HEK293 (cell line): Measurements from ENCODE around the gene CSNK1G1.

ENCODE experiments used
- CTCF ChIA-PET: fragments of 350-600 bp; formaldehyde crosslinking; extraction: SDS; loops from one replicate; lab custom pipeline; 2021; ENCODE audit warnings: antibody characterized with exemption; lab: Yijun Ruan, JAX
- POLR2A ChIA-PET: fragments of 300-600 bp; formaldehyde crosslinking; extraction: SDS; loops from one replicate; lab custom pipeline; 2020; ENCODE audit warnings: antibody characterized with exemption, inconsistent platforms; lab: Yijun Ruan, JAX
- H3K27ac ChIP-seq: fragments of 200-500 bp; sonication (Bioruptor generic); 2 replicates; pipeline ENCODE4 v1.5.1; 2014; ENCODE audit warnings: low read depth, low read length, control low read depth, inconsistent platforms; ENCODE audit errors: extremely low read depth
- H3K36me3 ChIP-seq, 2 experiments: fragments of 200-500 bp in 1 of 2; sonication (Bioruptor generic) in 1 of 2; 1 replicate in 1 of 2; 2 replicates in 1 of 2; pipeline ENCODE4 v1.5.1; 2014 to 2017; ENCODE audit warnings: inconsistent platforms in 2 of 2, low read length in 2 of 2; ENCODE audit not compliant: control insufficient read depth in 2 of 2, insufficient read depth in 1 of 2
- H3K4me1 ChIP-seq: fragments of 200-500 bp; sonication (Bioruptor generic); 2 replicates; pipeline ENCODE4 v1.5.1; 2014; ENCODE audit warnings: mild to moderate bottlenecking, low read length, inconsistent platforms; ENCODE audit not compliant: control insufficient read depth, insufficient read depth
- H3K4me3 ChIP-seq: 2 replicates; pipeline ENCODE4 v1.5.1; 2011; ENCODE audit warnings: low read depth, mild to moderate bottlenecking, control low read depth, low read length, moderate library complexity
- H3K9me3 ChIP-seq: fragments of 200-500 bp; sonication (Bioruptor generic); 2 replicates; pipeline ENCODE4 v1.5.1; 2014; ENCODE audit warnings: low read depth, low read length, inconsistent platforms; ENCODE audit not compliant: control insufficient read depth, insufficient read depth
- GLI4 ChIP-seq: fragments of 450-650 bp; formaldehyde crosslinking; IDR thresholded peaks from 2 replicates; pipeline ENCODE4 v1.5.1; 2016; ENCODE audit warnings: missing biosample characterization, missing genetic modification characterization
- GLIS1 ChIP-seq: fragments of 450-650 bp; formaldehyde crosslinking; IDR thresholded peaks from 2 replicates; pipeline ENCODE4 v1.5.1; 2016; ENCODE audit warnings: missing biosample characterization, missing genetic modification characterization
- KLF9 ChIP-seq: fragments of 450-650 bp; formaldehyde crosslinking; IDR thresholded peaks from 2 replicates; pipeline ENCODE4 v1.5.1; 2016; ENCODE audit warnings: missing biosample characterization, missing genetic modification characterization, low read depth
- PRDM1 ChIP-seq: fragments of 450-650 bp; formaldehyde crosslinking; IDR thresholded peaks from 2 replicates; pipeline ENCODE4; 2016; ENCODE audit warnings: missing biosample characterization, missing genetic modification characterization
- SALL2 ChIP-seq: fragments of 450-650 bp; formaldehyde crosslinking; IDR thresholded peaks from 2 replicates; pipeline ENCODE4 v1.5.0; 2017; ENCODE audit warnings: missing biosample characterization, mild to moderate bottlenecking, missing genetic modification characterization, borderline replicate concordance
- SP2 ChIP-seq: fragments of 450-650 bp; formaldehyde crosslinking; IDR thresholded peaks from 2 replicates; pipeline ENCODE4 v1.5.1; 2016; ENCODE audit warnings: missing biosample characterization, missing genetic modification characterization
- ZBTB49 ChIP-seq: fragments of 450-650 bp; formaldehyde crosslinking; IDR thresholded peaks from 2 replicates; pipeline ENCODE4 v1.5.1; 2016; ENCODE audit warnings: missing biosample characterization, missing genetic modification characterization, low read depth
- ZNF114 ChIP-seq: fragments of 450-650 bp; formaldehyde crosslinking; IDR thresholded peaks from 2 replicates; pipeline ENCODE4 v1.5.0; 2017; ENCODE audit warnings: missing biosample characterization, missing genetic modification characterization
- ZNF157 ChIP-seq: fragments of 450-650 bp; formaldehyde crosslinking; IDR thresholded peaks from 2 replicates; pipeline ENCODE4 v1.5.1; 2016; ENCODE audit warnings: missing biosample characterization, missing genetic modification characterization
- ZNF211 ChIP-seq: fragments of 450-650 bp; formaldehyde crosslinking; IDR thresholded peaks from 2 replicates; pipeline ENCODE4 v1.5.1; 2016; ENCODE audit warnings: low read depth, missing biosample characterization, missing genetic modification characterization
- ZNF221 ChIP-seq: fragments of 450-650 bp; formaldehyde crosslinking; IDR thresholded peaks from 2 replicates; pipeline ENCODE4 v1.5.1; 2017; ENCODE audit warnings: missing biosample characterization, missing genetic modification characterization, borderline replicate concordance
- ZNF510 ChIP-seq: fragments of 450-650 bp; formaldehyde crosslinking; IDR thresholded peaks from 2 replicates; pipeline ENCODE4 v1.5.1; 2018; ENCODE audit warnings: mild to moderate bottlenecking, missing genetic modification characterization, missing biosample characterization; ENCODE audit not compliant: insufficient replicate concordance
- ZNF513 ChIP-seq: fragments of 450-650 bp; IDR thresholded peaks from 2 replicates; pipeline ENCODE4 v1.5.1; 2018; ENCODE audit warnings: missing biosample characterization, missing genetic modification characterization
- ZNF548 ChIP-seq: fragments of 450-650 bp; formaldehyde crosslinking; IDR thresholded peaks from 2 replicates; pipeline ENCODE4 v1.5.1; 2016; ENCODE audit warnings: missing biosample characterization, missing genetic modification characterization
- ZNF558 ChIP-seq: fragments of 450-650 bp; formaldehyde crosslinking; IDR thresholded peaks from 2 replicates; pipeline ENCODE4 v1.5.1; 2016; ENCODE audit warnings: missing biosample characterization, missing genetic modification characterization
- ZNF585B ChIP-seq: fragments of 450-650 bp; formaldehyde crosslinking; IDR thresholded peaks from 2 replicates; pipeline ENCODE4 v1.5.1; 2016; ENCODE audit warnings: missing biosample characterization, missing genetic modification characterization
- ZNF621 ChIP-seq: fragments of 450-650 bp; formaldehyde crosslinking; IDR thresholded peaks from 2 replicates; pipeline ENCODE4 v1.5.1; 2017; ENCODE audit warnings: missing biosample characterization, missing genetic modification characterization
- ZNF629 ChIP-seq: fragments of 450-650 bp; formaldehyde crosslinking; IDR thresholded peaks from 2 replicates; pipeline ENCODE4 v1.5.1; 2017; ENCODE audit warnings: missing biosample characterization, missing genetic modification characterization
- ZNF692 ChIP-seq: fragments of 450-650 bp; formaldehyde crosslinking; IDR thresholded peaks from 2 replicates; pipeline ENCODE4 v1.5.1; 2016; ENCODE audit warnings: missing biosample characterization, missing genetic modification characterization
- ZNF776 ChIP-seq: fragments of 450-650 bp; formaldehyde crosslinking; IDR thresholded peaks from 2 replicates; pipeline ENCODE4 v1.5.0; 2017; ENCODE audit warnings: missing biosample characterization, missing genetic modification characterization, borderline replicate concordance
- ZSCAN16 ChIP-seq: fragments of 450-650 bp; formaldehyde crosslinking; IDR thresholded peaks from 2 replicates; pipeline ENCODE4 v1.5.1; 2016; ENCODE audit warnings: missing biosample characterization, missing genetic modification characterization
- ZSCAN5A ChIP-seq: fragments of 450-650 bp; formaldehyde crosslinking; IDR thresholded peaks from 2 replicates; pipeline ENCODE4 v1.5.1; 2016; ENCODE audit warnings: missing biosample characterization, missing genetic modification characterization
- TF ChIP-seq, protein P1 (sequence below): fragments of 450-650 bp; formaldehyde crosslinking; IDR thresholded peaks from 2 replicates; pipeline ENCODE4 v1.5.1; 2017; ENCODE audit warnings: missing biosample characterization, missing genetic modification characterization
- TF ChIP-seq, protein P2 (sequence below): fragments of 450-650 bp; formaldehyde crosslinking; IDR thresholded peaks from 2 replicates; pipeline ENCODE4 v1.5.1; 2016; ENCODE audit warnings: missing biosample characterization, missing genetic modification characterization

Gene CSNK1G1

DNA sequence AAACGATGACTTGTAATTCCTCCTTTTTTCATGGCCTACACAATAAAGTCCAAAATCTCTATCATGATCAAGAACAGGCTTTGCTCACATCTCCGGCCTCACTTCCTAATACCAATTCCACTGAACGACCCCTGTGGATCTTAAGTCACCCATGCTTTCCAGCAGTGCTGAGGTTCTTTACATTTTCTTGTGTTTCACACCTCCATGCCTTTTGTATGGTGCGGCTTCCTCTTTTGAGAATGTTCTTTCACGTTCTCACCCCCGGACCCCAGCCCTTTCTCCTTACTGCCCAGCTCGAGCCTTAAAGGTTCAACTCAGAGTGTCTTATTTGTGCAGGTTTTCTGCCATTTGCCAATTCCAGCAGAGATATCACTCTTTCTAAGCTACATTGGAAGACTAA is 70.1 kb downstream of the CSNK1G1 start:
- TF ChIP-seq ZNF221 (tag by site-specific recombination) (no peak), ZNF548 (no peak), ZNF211 (tag by site-specific recombination) (no peak), ZNF114 (tag by site-specific recombination) (no peak), GLI4 (tag by site-specific recombination) (no peak), SP2 (tag by site-specific recombination) (no peak), ZNF776 (tag by site-specific recombination) (no peak)
- TF ChIP-seq, protein P1, sequence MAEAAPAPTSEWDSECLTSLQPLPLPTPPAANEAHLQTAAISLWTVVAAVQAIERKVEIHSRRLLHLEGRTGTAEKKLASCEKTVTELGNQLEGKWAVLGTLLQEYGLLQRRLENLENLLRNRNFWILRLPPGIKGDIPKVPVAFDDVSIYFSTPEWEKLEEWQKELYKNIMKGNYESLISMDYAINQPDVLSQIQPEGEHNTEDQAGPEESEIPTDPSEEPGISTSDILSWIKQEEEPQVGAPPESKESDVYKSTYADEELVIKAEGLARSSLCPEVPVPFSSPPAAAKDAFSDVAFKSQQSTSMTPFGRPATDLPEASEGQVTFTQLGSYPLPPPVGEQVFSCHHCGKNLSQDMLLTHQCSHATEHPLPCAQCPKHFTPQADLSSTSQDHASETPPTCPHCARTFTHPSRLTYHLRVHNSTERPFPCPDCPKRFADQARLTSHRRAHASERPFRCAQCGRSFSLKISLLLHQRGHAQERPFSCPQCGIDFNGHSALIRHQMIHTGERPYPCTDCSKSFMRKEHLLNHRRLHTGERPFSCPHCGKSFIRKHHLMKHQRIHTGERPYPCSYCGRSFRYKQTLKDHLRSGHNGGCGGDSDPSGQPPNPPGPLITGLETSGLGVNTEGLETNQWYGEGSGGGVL (tag by site-specific recombination): no peak
- no peaks in the 10 kb centered on the region for H3K36me3 ChIP-seq
- H3K4me3 ChIP-seq: no peak overlapping the region
- POLR2A ChIA-PET: no interaction called here
- H3K4me1 ChIP-seq: peaks cover 7% of the 10 kb centered on the region; the same call in 1 of the 2 replicates
- no peak overlapping the region for H3K27ac ChIP-seq
- CTCF ChIA-PET: no interaction called here
- H3K9me3 ChIP-seq: no peaks in the 10 kb centered on the region

DNA sequence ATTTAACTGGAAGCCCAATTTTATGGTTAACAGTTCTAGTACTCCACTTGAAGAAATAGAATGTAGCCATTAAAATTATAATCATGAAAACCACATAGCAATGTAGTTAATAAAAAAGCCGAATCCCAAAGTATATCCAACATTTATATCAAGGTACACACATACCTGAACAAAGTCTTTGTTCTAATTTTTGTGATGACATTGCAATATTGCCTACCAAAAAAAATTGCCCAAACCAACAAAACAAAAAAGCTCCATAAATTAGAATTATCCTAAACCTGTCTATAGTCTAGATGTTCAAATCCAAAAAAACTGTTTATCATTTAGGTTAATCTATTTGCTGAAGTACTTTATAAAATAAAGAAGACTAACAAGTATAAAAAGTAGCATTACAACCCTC is 70.8 kb downstream of the CSNK1G1 start:
- Histone ChIP-seq H3K27ac (no peak overlapping the region), H3K9me3 (no peaks in the 10 kb centered on the region), H3K4me1 (peaks cover 7% of the 10 kb centered on the region; the same call in 1 of the 2 replicates), H3K4me3 (no peak overlapping the region), H3K36me3 (no peaks in the 10 kb centered on the region)
- ChIA-PET CTCF (interaction anchor here (0.5 kb wide), 1 partner anchor 86 kb away, joined by 3 read pairs; no protein-coding TSS in a partner anchor), POLR2A (no interaction called here)
- TF ChIP-seq ZNF558 (no peak), ZNF510 (tag by site-specific recombination) (no peak), KLF9 (tag by site-specific recombination) (no peak), ZSCAN5A (tag by site-specific recombination) (no peak), SALL2 (no peak), ZNF692 (no peak), ZNF629 (tag by site-specific recombination) (no peak), ZBTB49 (tag by site-specific recombination) (no peak), GLI4 (tag by site-specific recombination) (no peak), ZNF621 (tag by site-specific recombination) (no peak), ZNF513 (no peak), PRDM1 (tag by site-specific recombination) (no peak), ZSCAN16 (tag by site-specific recombination) (no peak), ZNF585B (tag by site-specific recombination) (no peak), GLIS1 (tag by site-specific recombination) (no peak), ZNF157 (tag by site-specific recombination) (no peak)
- TF ChIP-seq, protein P2, sequence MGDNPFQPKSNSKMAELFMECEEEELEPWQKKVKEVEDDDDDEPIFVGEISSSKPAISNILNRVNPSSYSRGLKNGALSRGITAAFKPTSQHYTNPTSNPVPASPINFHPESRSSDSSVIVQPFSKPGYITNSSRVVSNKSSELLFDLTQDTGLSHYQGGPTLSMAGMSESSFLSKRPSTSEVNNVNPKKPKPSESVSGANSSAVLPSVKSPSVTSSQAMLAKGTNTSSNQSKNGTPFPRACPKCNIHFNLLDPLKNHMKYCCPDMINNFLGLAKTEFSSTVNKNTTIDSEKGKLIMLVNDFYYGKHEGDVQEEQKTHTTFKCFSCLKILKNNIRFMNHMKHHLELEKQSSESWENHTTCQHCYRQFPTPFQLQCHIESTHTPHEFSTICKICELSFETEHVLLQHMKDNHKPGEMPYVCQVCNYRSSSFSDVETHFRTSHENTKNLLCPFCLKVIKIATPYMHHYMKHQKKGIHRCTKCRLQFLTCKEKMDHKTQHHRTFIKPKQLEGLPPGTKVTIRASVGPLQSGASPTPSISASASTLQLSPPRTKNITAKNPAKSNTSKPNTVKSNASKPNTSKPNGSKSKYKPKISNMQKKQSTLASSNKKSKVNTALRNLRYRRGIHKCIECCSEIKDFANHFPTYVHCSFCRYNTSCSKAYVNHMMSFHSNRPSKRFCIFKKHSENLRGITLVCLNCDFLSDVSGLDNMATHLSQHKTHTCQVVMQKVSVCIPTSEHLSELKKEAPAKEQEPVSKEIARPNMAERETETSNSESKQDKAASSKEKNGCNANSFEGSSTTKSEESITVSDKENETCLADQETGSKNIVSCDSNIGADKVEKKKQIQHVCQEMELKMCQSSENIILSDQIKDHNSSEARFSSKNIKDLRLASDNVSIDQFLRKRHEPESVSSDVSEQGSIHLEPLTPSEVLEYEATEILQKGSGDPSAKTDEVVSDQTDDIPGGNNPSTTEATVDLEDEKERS: no peak
